Spleen (tissue), 11 donors: Measurements from ENCODE around the gene PLEKHM2. TPM values are rescaled to one million over a fixed set of nuclear protein-coding genes. Genes with fewer than 3 reads are reported as not detected.

ENCODE experiments used
- DNase-seq: peaks from one replicate; pipeline ENCODE4 v3.0.0-alpha.2; 2020
- H3K27ac ChIP-seq, 8 donors: fragments of 200-600 bp; sonication (generic) in 7 of 8; 1 replicate in 4 of 8; 2 replicates in 4 of 8; pipeline versions ENCODE4 v1.5.0 to v1.8.0; 2016 to 2021; ENCODE audit warnings: inconsistent platforms in 4 of 8, mild to moderate bottlenecking in 4 of 8, moderate library complexity in 1 of 8
- H3K27me3 ChIP-seq, 7 donors: fragments of 200-600 bp; sonication (generic) in 6 of 7; replicated peaks in 1 of 7; 1 replicate in 4 of 7; 2 replicates in 3 of 7; pipeline versions ENCODE4 v1.5.0 to v1.8.0; 2016 to 2021; ENCODE audit warnings: inconsistent platforms in 3 of 7, mild to moderate bottlenecking in 1 of 7
- H3K36me3 ChIP-seq, 6 donors: fragments of 200-600 bp; sonication (generic) in 5 of 6; 1 replicate in 4 of 6; 2 replicates in 2 of 6; pipeline versions ENCODE4 v1.5.0 to v1.8.0; 2016 to 2021; ENCODE audit warnings: inconsistent platforms in 2 of 6
- H3K4me1 ChIP-seq, 6 donors: fragments of 200-600 bp; sonication (generic) in 5 of 6; 1 replicate in 3 of 6; 2 replicates in 3 of 6; pipeline versions ENCODE4 v1.5.0 to v1.8.0; 2016 to 2021; ENCODE audit warnings: inconsistent platforms in 3 of 6
- H3K4me3 ChIP-seq, 8 donors: fragments of 200-600 bp; sonication (generic) in 7 of 8; 1 replicate in 4 of 8; 2 replicates in 4 of 8; pipeline versions ENCODE4 v1.5.0 to v1.8.0; 2016 to 2021; ENCODE audit warnings: inconsistent platforms in 4 of 8, mild to moderate bottlenecking in 4 of 8, moderate library complexity in 2 of 8
- H3K9me3 ChIP-seq, 8 donors: fragments of 200-600 bp; sonication (generic) in 7 of 8; 1 replicate in 4 of 8; 2 replicates in 4 of 8; pipeline versions ENCODE4 v1.5.0 to v1.8.0; 2016 to 2021; ENCODE audit warnings: inconsistent platforms in 4 of 8
- CTCF ChIP-seq, 11 experiments: fragments of 200-600 bp in 7 of 11; fragments of 450-650 bp in 4 of 11; sonication (generic) in 4 of 11; IDR thresholded peaks in 8 of 11; conservative IDR thresholded peaks in 3 of 11; 1 replicate in 7 of 11; 2 replicates in 4 of 11; pipeline versions ENCODE4 v1.4.0 to v1.8.0; 2016 to 2021; ENCODE audit warnings: antibody characterized with exemption in 11 of 11, inconsistent platforms in 4 of 11, mild to moderate bottlenecking in 1 of 11
- POLR2A ChIP-seq, 3 donors: fragments of 450-650 bp; IDR thresholded peaks; one replicate each; pipeline ENCODE4 v1.5.1; 2017; ENCODE audit warnings: antibody characterized with exemption in 3 of 3, mild to moderate bottlenecking in 1 of 3
- POLR2AphosphoS5 ChIP-seq, 3 donors: sonication (generic); formaldehyde crosslinking; IDR thresholded peaks; one replicate each; pipeline ENCODE4 v1.5.1; 2017; ENCODE audit warnings: antibody characterized with exemption in 3 of 3
- WGBS, 5 donors: extraction: QIAGEN DNeasy Blood & Tissue Kit in 3 of 5; methylation state at CpG; one replicate each; pipeline versions ENCODE4 v1.1.5 to v1.1.7; 2013 to 2018; 5-methylcytosine and 5-hydroxymethylcytosine counted together
- intact Hi-C: fragments of 100-400 bp; cut with DNase I; formaldehyde crosslinking; loops from one replicate; pipeline ENCODE4 v1.15.0; 2023; ENCODE audit warnings: low total_unique reads
- polyA plus RNA-seq, 3 donors: library from polyadenylated mRNA; stranded (reverse); fragments of 200-250 nt; gene quantifications; one replicate each; pipeline ENCODE4 v1.2.1, GENCODE V29; 2013
- small RNA-seq, 4 donors: library from RNA; depleted of rRNA; stranded (forward); fragments of <200 nt; gene quantifications; one replicate each; pipeline ENCODE3, GENCODE V24; 2016
- total RNA-seq, 7 donors: library from RNA; depleted of rRNA in 3 of 7; stranded (reverse); fragments of >200 nt in 3 of 7; fragmentation: NEBNext Ultra II Directional in 4 of 7; extraction: Animal tissue kit (Norgen Biotek cat#: 25700) in 4 of 7; gene quantifications; one replicate each; pipeline versions ENCODE4 v1.1.0 to v1.2.1, GENCODE V29; 2016 to 2021
- donor health status: healthy with polysubstance abuse.
- donor health status: DM: no; HTN: no; CAD: no; lungs with moderate emphysema.
- donor health status: DM: no; HTN: no; CAD: no.
- donor health status: Bipolar disorder and iron deficiency.
- donor health status: healthy.
- donor health status: DM: no; HTN: no; CAD: no.
- donor health status: DM: yes; HTN: yes; CAD: no.

Gene PLEKHM2
- total and polyA plus RNA-seq, 10 donors, result 25.9 to 96.0 (median 60.6) TPM

DNA sequence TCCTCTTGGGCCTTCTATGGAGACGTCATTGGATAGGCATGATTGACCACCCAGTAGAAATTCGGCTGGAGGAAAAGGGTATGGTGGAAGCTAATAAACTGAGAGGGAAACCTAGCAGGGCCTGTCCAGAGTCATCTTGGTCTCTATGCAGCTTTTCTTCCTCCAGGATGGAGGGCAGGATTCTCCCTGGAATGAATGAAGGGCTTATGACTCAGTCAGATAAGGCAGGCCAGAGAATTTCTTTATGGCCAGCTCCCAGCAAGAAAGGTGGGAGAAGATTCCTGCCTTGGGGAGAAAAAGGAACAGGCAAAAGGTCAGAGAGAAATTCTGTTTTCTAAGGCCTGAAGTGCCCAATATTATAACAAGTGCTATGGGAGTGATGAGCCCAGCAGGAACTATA lies 91.6 kb downstream of the PLEKHM2 start:
- WGBS, 5 donors, result 64 to 76% (median 74%) methylated on average over 2 of the region's 2 CpGs
- Histone ChIP-seq H3K27me3 (peaks cover 0 to 17% (median 0%) of the 10 kb centered on the region in 7 donors), H3K4me1 (peaks cover 0 to 11% (median 0%) of the 10 kb centered on the region in 6 donors), H3K36me3 (peaks cover 0 to 31% (median 0%) of the 10 kb centered on the region in 6 donors), H3K9me3 (no peaks in the 10 kb centered on the region), H3K4me3 (no peak overlapping the region), H3K27ac (no peak overlapping the region)
- TF ChIP-seq POLR2A (IDR thresholded peaks at IDR 0.05), result no peak
- TF ChIP-seq CTCF (IDR thresholded peaks at IDR 0.05 in 8 of 11, conservative IDR thresholded peaks at IDR 0.05 in 3 of 11), result no peak
- TF ChIP-seq POLR2AphosphoS5 (IDR thresholded peaks at IDR 0.05), result no peak
- intact Hi-C loops, result no loop called here
- no peak for DNase-seq

GRCh38 chr1:15777909-15778707 lies 94.0 kb downstream of the PLEKHM2 start:
- no peak for TF ChIP-seq POLR2A (IDR thresholded peaks at IDR 0.05)
- TF ChIP-seq CTCF (IDR thresholded peaks at IDR 0.05 in 8 of 11, conservative IDR thresholded peaks at IDR 0.05 in 3 of 11), result no peak
- no peak for TF ChIP-seq POLR2AphosphoS5 (IDR thresholded peaks at IDR 0.05)
- intact Hi-C loops, result no loop called here
- no peak for DNase-seq
- Histone ChIP-seq H3K27me3 (no peaks in the 10 kb centered on the region), H3K4me3 (no peak overlapping the region), H3K9me3 (no peaks in the 10 kb centered on the region), H3K27ac (no peak overlapping the region), H3K4me1 (peaks cover 0 to 8% (median 0%) of the 10 kb centered on the region in 6 donors), H3K36me3 (peaks cover 0 to 34% (median 0%) of the 10 kb centered on the region in 6 donors)
- 76 to 88% (median 82%) methylated on average over 7 of the region's 7 CpGs for WGBS, 5 donors

Small RNA genes within 50 kb of the gene (small RNA-seq; reads per million reads assigned to genes)
- gene AL121992.2, result 0 reads per million in 4 donors

Other genes with a start within 250 kb of the PLEKHM2 start
- 1 to 10 TPM in 3 of 7 donors, under 1 TPM in 1, not detected in 3; 0.51 to 5.1 (median 2.1) TPM for gene CTRC, start 245.9 kb upstream of the PLEKHM2 start, total RNA-seq
- gene CTRC, start 245.9 kb upstream of the PLEKHM2 start, polyA plus RNA-seq, result 1 to 10 TPM; 1.3 to 7.5 (median 3.5) TPM
- gene CELA2A, start 227.6 kb upstream of the PLEKHM2 start, total RNA-seq, result under 1 TPM in 3 of 7 donors, not detected in 4; 0.40 to 0.79 (median 0.40) TPM
- gene CELA2A, start 227.6 kb upstream of the PLEKHM2 start, polyA plus RNA-seq, result under 1 TPM; 0.09 to 0.20 (median 0.16) TPM
- not detected for gene CELA2B, start 208.2 kb upstream of the PLEKHM2 start, total RNA-seq
- gene CELA2B, start 208.2 kb upstream of the PLEKHM2 start, polyA plus RNA-seq, result under 1 TPM in 1 of 3 donors, not detected in 2; 0.14 TPM
- 10 to 100 TPM; 10.9 to 17.7 (median 13.7) TPM for gene CASP9, start 160.1 kb upstream of the PLEKHM2 start, total RNA-seq
- gene CASP9, start 160.1 kb upstream of the PLEKHM2 start, polyA plus RNA-seq, result 10 to 100 TPM; 10.3 to 11.0 (median 10.6) TPM
- gene DNAJC16, start 157.5 kb upstream of the PLEKHM2 start, total RNA-seq, result 10 to 100 TPM; 17.0 to 23.0 (median 21.0) TPM
- gene DNAJC16, start 157.5 kb upstream of the PLEKHM2 start, polyA plus RNA-seq, result 1 to 10 TPM; 3.7 to 7.4 (median 5.2) TPM
- 1 to 10 TPM; 1.4 to 3.8 (median 3.0) TPM for gene AGMAT, start 99.3 kb upstream of the PLEKHM2 start, total RNA-seq
- gene AGMAT, start 99.3 kb upstream of the PLEKHM2 start, polyA plus RNA-seq, result 1 to 10 TPM; 2.8 to 6.1 (median 4.2) TPM
- gene DDI2, start 66.9 kb upstream of the PLEKHM2 start, total RNA-seq, result 10 to 100 TPM; 43.3 to 75.4 (median 47.2) TPM
- gene DDI2, start 66.9 kb upstream of the PLEKHM2 start, polyA plus RNA-seq, result 1 to 10 TPM; 4.8 to 7.7 (median 6.2) TPM
- 1 to 10 TPM; 1.5 to 3.7 (median 2.8) TPM for gene SLC25A34, start 51.9 kb downstream of the PLEKHM2 start, total RNA-seq
- 1 to 10 TPM in 2 of 3 donors, under 1 TPM in 1; 0.77 to 2.4 (median 2.1) TPM for gene SLC25A34, start 51.9 kb downstream of the PLEKHM2 start, polyA plus RNA-seq
- not detected for gene TMEM82, start 58.2 kb downstream of the PLEKHM2 start, total RNA-seq
- not detected for gene TMEM82, start 58.2 kb downstream of the PLEKHM2 start, polyA plus RNA-seq
- gene FBLIM1, start 74.5 kb downstream of the PLEKHM2 start, total RNA-seq, result 10 to 100 TPM; 21.4 to 89.1 (median 62.0) TPM
- gene FBLIM1, start 74.5 kb downstream of the PLEKHM2 start, polyA plus RNA-seq, result 10 to 100 TPM in 1 of 3 donors, 1 to 10 TPM in 2; 7.2 to 16.3 (median 9.6) TPM
- 1 to 10 TPM in 6 of 7 donors, under 1 TPM in 1; 0.67 to 2.6 (median 1.2) TPM for gene UQCRHL, start 123.3 kb downstream of the PLEKHM2 start, total RNA-seq
- gene UQCRHL, start 123.3 kb downstream of the PLEKHM2 start, polyA plus RNA-seq, result 1 to 10 TPM; 1.9 to 2.6 (median 2.4) TPM
- gene SPEN, start 163.4 kb downstream of the PLEKHM2 start, total RNA-seq, result 10 to 100 TPM; 54.1 to 75.9 (median 63.0) TPM
- 10 to 100 TPM in 1 of 3 donors, 1 to 10 TPM in 2; 8.0 to 14.1 (median 9.3) TPM for gene SPEN, start 163.4 kb downstream of the PLEKHM2 start, polyA plus RNA-seq